Retinal pigment epithelial cell (primary cell): ENCODE data around the gene TEC.

Source experiments
- DNase-seq: peaks from one replicate; pipeline ENCODE4 v3.0.0-alpha.2; 2010; ENCODE audit warnings: low read depth
- H3K4me3 ChIP-seq: 2 replicates; pipeline ENCODE4 v1.5.1; 2011; ENCODE audit warnings: mild to moderate bottlenecking, low read length, control low read depth, moderate library complexity
- TF ChIP-seq, protein P1 (sequence below): conservative IDR thresholded peaks from 2 replicates; pipeline ENCODE4 v1.5.1; 2011; ENCODE audit warnings: low read depth, low read length, control low read depth, inconsistent platforms

TEC gene

GRCh38 chr4:48119646-48120045 is 150.0 kb downstream of the TEC start:
- H3K4me3 ChIP-seq, result no peak overlapping the region
- DNase-seq, result no peak
- TF ChIP-seq, protein P1, sequence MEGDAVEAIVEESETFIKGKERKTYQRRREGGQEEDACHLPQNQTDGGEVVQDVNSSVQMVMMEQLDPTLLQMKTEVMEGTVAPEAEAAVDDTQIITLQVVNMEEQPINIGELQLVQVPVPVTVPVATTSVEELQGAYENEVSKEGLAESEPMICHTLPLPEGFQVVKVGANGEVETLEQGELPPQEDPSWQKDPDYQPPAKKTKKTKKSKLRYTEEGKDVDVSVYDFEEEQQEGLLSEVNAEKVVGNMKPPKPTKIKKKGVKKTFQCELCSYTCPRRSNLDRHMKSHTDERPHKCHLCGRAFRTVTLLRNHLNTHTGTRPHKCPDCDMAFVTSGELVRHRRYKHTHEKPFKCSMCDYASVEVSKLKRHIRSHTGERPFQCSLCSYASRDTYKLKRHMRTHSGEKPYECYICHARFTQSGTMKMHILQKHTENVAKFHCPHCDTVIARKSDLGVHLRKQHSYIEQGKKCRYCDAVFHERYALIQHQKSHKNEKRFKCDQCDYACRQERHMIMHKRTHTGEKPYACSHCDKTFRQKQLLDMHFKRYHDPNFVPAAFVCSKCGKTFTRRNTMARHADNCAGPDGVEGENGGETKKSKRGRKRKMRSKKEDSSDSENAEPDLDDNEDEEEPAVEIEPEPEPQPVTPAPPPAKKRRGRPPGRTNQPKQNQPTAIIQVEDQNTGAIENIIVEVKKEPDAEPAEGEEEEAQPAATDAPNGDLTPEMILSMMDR, result no peak

DNA sequence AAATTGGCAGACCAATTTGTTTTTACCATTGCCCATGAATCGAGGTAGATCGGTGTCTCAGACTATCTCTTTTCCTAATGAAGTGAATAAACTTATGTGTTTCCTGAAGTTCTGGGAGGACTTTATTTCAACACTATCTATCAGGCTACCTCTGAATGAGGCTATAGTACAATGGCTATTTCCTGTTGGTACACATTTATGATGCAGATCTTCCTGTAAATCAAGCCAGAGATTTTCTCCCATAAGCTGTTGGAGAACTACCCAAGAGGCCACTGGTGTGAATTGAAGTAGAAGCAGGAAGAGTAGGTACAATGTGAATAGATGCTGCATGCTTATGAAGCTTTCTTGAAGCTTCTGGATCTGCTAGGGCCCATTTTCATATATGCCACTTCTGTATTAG is 151.6 kb downstream of the TEC start:
- DNase-seq, result no peak
- TF ChIP-seq, protein P1, result no peak

GRCh38 chr4:48116582-48116981 is 153.1 kb downstream of the TEC start:
- TF ChIP-seq, protein P1, result no peak
- no peak overlapping the region for H3K4me3 ChIP-seq
- no peak for DNase-seq

More for the DNA sequence above, 151.6 kb downstream of the TEC start:
- no peak overlapping the region for H3K4me3 ChIP-seq

- H3K4me3 ChIP-seq, result no peak overlapping the region
- no peak for DNase-seq
Measured at GRCh38 chr4:48114412-48114811, 155.2 kb downstream of the TEC start.

GRCh38 chr4:48112017-48112667 is 157.5 kb downstream of the TEC start:
- H3K4me3 ChIP-seq, result no peak overlapping the region
- TF ChIP-seq, protein P1, result no peak
- no peak for DNase-seq

More at GRCh38 chr4:48114412-48114811, 155.2 kb downstream of the TEC start:
- TF ChIP-seq, protein P1, result no peak

- no peak overlapping the region for H3K4me3 ChIP-seq
- TF ChIP-seq, protein P1, result no peak
- peak; percentile 63 for DNase-seq
Measured at GRCh38 chr4:48110452-48110978, 159.1 kb downstream of the TEC start.
